Stimulated activated CD4-positive, alpha-beta T cell treated with anti-CD3 and anti-CD28 coated beads, Interleukin-1b, Interleukin-23, amount 100 ng/mL, for 24 hours (primary cell): ENCODE data around the gene ATP5PF.
"Not testable (repeated sequence)": the region's sequence is repeated elsewhere in the genome, so short reads cannot be mapped to it uniquely, and the experiment has no call there.

Experiments
- DNase-seq, 4 experiments: peaks; one replicate each; pipeline ENCODE4 v3.0.0-alpha.2; 2020; ENCODE audit warnings: low read depth in 4 of 4, low spot score in 1 of 4

Gene ATP5PF

GRCh38 chr21:25732091-25732760 is 2.5 kb downstream of the ATP5PF start:
- DNase-seq, result no peak

- DNase-seq, result no peak
Observed at GRCh38 chr21:25722631-25723030, 12.1 kb downstream of the ATP5PF start.

DNA sequence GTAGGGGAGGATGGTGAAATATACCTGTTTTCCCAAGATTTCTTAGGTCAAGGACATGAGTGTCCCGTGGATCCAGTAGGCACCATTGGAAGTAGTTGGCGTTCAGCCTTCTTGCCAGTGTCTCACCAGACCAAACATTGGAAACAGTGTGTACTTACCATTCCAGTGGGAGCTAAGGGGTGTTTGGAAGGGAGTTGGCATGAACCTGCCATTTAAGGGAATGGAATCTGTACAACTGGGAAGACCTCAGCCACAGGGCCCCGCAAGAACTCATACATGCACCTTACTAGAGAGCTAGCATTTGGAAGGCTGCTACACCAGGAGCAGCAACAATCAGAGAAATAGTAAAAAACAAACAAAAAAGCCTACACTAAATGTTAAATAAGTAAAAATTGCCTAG is 12.7 kb downstream of the ATP5PF start:
- DNase-seq, result no peak

GRCh38 chr21:25717491-25718147 is 17.1 kb downstream of the ATP5PF start:
- no peak for DNase-seq

GRCh38 chr21:25714066-25714465 is 20.6 kb downstream of the ATP5PF start:
- DNase-seq, result not testable (repeated sequence)

- DNase-seq, result no peak
Observed at GRCh38 chr21:25710550-25710949, 24.2 kb downstream of the ATP5PF start.

GRCh38 chr21:25709684-25710265 is 24.9 kb downstream of the ATP5PF start:
- DNase-seq, result no peak

GRCh38 chr21:25708467-25709065 is 26.1 kb downstream of the ATP5PF start:
- peak; percentile 12 to 21 (median 13) for DNase-seq

- DNase-seq, result no peak
Observed at GRCh38 chr21:25701529-25701928, 33.2 kb downstream of the ATP5PF start.

GRCh38 chr21:25700741-25701140 is 34.0 kb downstream of the ATP5PF start:
- no peak for DNase-seq

- not testable (repeated sequence) for DNase-seq
Observed at GRCh38 chr21:25695461-25695860, 39.2 kb downstream of the ATP5PF start.

- DNase-seq, result no peak
Observed at GRCh38 chr21:25691976-25692375, 42.7 kb downstream of the ATP5PF start.

DNA sequence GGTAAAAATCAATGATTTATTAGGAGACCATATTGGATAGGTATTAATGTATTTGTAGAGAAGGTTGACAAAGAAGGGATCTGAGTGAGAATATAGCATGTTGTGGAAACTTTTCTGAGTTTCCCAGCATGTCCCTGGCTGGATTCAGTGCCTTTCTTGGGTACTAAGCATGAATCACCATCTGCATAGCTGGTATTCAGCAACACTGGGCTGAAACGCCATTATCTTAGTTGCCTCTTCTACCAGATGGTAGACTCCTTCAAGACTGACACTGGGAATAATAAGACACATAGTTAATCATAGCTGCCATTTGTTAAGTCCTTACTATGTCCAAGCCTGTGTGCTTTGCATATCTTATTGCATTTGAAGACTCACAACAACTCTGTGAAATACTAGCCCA is 45.5 kb downstream of the ATP5PF start:
- no peak for DNase-seq

DNA sequence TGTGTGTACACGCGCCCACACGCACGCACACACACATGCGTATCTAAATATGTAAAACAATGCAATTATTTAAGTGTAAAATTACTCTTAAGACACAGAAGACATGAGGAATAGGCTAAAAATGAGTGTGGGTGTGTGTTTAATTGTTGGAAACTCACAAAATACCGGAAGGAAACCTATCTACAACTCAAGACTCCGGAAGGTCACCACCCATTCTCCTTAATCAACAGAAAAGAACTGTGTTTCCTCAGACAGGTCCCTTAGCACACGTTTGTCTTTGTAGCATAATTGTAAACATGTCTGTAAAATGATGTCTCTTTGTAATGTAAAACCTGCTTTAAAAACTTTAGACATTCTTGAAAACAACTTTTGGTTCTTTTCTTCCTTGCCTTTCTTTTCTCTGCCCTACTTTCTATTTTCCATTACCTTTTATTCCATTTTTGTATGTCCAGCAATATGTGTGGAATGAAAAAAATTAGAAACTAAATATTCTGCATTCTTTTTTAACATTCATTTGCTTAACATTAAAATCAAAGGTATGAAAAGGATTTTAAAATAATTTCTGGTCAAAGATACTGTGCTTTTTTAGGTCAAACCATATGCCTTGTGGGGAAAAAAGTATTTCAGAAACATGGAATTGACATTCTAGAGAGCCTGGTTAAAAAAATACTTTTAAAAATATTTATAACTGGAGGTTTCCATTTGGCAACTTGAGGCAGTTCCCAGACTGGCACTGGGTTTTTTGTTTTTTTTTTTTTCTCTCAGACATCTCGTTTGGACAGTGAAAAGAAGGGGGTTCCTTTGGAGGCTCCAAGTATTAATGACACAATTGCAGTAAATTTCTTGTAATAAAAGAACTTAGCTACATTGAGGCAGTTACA is 46.2 kb downstream of the ATP5PF start:
- DNase-seq, result no peak

- DNase-seq, result no peak
Observed at GRCh38 chr21:25687787-25688186, 46.9 kb downstream of the ATP5PF start.

DNA sequence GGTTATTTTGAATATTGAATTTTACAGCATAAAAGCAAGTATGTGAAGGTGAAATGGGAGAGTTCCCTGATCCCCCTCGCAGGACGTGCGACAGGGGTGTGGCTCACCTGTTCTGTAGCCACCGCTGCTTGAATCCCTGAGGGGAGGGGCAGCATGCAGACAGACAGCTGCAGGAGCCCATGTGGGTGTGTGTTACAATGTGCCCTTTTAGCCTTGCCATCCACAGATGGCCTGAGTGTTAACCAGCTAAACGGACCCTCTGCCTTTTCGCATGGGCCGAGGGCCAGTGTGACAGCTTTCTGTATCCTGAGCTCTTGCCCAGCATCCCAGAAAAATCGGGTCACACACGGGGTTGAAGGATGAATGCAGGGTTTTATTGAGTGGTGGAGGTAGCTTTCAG is 52.3 kb downstream of the ATP5PF start:
- DNase-seq, result no peak

GRCh38 chr21:25676451-25676850 is 58.3 kb downstream of the ATP5PF start:
- DNase-seq, result no peak
